GM12891 (cell line): ENCODE results near the gene TM4SF4.

Source experiments
- DNase-seq: peaks from one replicate; pipeline ENCODE4 v3.0.0; 2011; ENCODE audit warnings: low spot score; ENCODE audit not compliant: insufficient read length
- FAIRE-seq: peaks from 2 replicates; lab custom pipeline; 2011; peaks lifted over from hg19 to GRCh38; lab: Jason Lieb, UNC
- PAX5 ChIP-seq: IDR thresholded peaks from 2 replicates; pipeline ENCODE4 v1.6.1; 2011; ENCODE audit warnings: low read length, moderate library complexity, mild to moderate bottlenecking; ENCODE audit not compliant: insufficient read depth, severe bottlenecking
- POLR2A ChIP-seq: IDR thresholded peaks from 2 replicates; pipeline ENCODE4 v1.6.1; 2011; ENCODE audit warnings: low read depth, low read length, control low read depth
- POLR2AphosphoS5 ChIP-seq: IDR thresholded peaks from 2 replicates; pipeline ENCODE4 v1.6.1; 2011; ENCODE audit warnings: low read depth, low read length, control low read depth
- POU2F2 ChIP-seq: IDR thresholded peaks from 2 replicates; pipeline ENCODE4 v1.6.1; 2011; ENCODE audit warnings: low read depth, mild to moderate bottlenecking, control low read depth, low read length, moderate library complexity
- SPI1 ChIP-seq: IDR thresholded peaks from 2 replicates; pipeline ENCODE4 v1.6.1; 2011; ENCODE audit warnings: low read depth, low read length, control low read depth
- TAF1 ChIP-seq: IDR thresholded peaks from 2 replicates; pipeline ENCODE4 v1.6.1; 2011; ENCODE audit warnings: low read depth, low read length, control low read depth

The TM4SF4 gene

GRCh38 chr3:149516920-149517319 is 42.4 kb downstream of the TM4SF4 start:
- DNase-seq = no peak
- no peak for FAIRE-seq
- TF ChIP-seq POLR2AphosphoS5 (no peak), TAF1 (no peak), PAX5 (no peak), SPI1 (no peak), POU2F2 (no peak), POLR2A (no peak)

GRCh38 chr3:149519912-149520311 is 45.4 kb downstream of the TM4SF4 start:
- no peak for TF ChIP-seq SPI1
- no peak for TF ChIP-seq POU2F2
- TF ChIP-seq POLR2A = no peak
- no peak for TF ChIP-seq PAX5
- TF ChIP-seq TAF1 = no peak
- TF ChIP-seq POLR2AphosphoS5 = no peak
- DNase-seq (no peak), FAIRE-seq (no peak)

- DNase-seq = no peak
- no peak for FAIRE-seq
- TF ChIP-seq PAX5 = no peak
- no peak for TF ChIP-seq POLR2A
- TF ChIP-seq POLR2AphosphoS5 = no peak
- TF ChIP-seq POU2F2 = no peak
Measured at GRCh38 chr3:149523512-149524299, 49.2 kb downstream of the TM4SF4 start.

- no peak for TF ChIP-seq POLR2A
- no peak for TF ChIP-seq SPI1
- no peak for TF ChIP-seq TAF1
- no peak for TF ChIP-seq POLR2AphosphoS5
- TF ChIP-seq POU2F2 = no peak
- TF ChIP-seq PAX5 = no peak
- DNase-seq = no peak
- FAIRE-seq = no peak
Measured at GRCh38 chr3:149527531-149528339, 53.2 kb downstream of the TM4SF4 start.

- TF ChIP-seq POLR2AphosphoS5 (no peak), POU2F2 (no peak), TAF1 (no peak), SPI1 (no peak)
- FAIRE-seq = no peak
Measured at GRCh38 chr3:149528340-149528650, 53.8 kb downstream of the TM4SF4 start.

GRCh38 chr3:149529099-149529498 is 54.6 kb downstream of the TM4SF4 start:
- TF ChIP-seq TAF1 (no peak), POU2F2 (no peak), POLR2A (no peak), SPI1 (no peak), PAX5 (no peak), POLR2AphosphoS5 (no peak)
- DNase-seq (no peak), FAIRE-seq (no peak)

More at GRCh38 chr3:149528340-149528650, 53.8 kb downstream of the TM4SF4 start:
- DNase-seq = no peak

- DNase-seq (no peak), FAIRE-seq (peak; percentile 43)
- TF ChIP-seq SPI1 (no peak), POLR2AphosphoS5 (no peak), POLR2A (no peak), TAF1 (no peak)
Measured at GRCh38 chr3:149532489-149533180, 58.1 kb downstream of the TM4SF4 start.

GRCh38 chr3:149534082-149534481 is 59.6 kb downstream of the TM4SF4 start:
- FAIRE-seq (no peak), DNase-seq (no peak)
- TF ChIP-seq POU2F2 = no peak
- no peak for TF ChIP-seq SPI1
- no peak for TF ChIP-seq POLR2AphosphoS5
- TF ChIP-seq PAX5 = no peak
- TF ChIP-seq TAF1 = no peak

- FAIRE-seq (no peak), DNase-seq (no peak)
- TF ChIP-seq POU2F2 (no peak), POLR2AphosphoS5 (no peak), POLR2A (no peak), SPI1 (no peak), PAX5 (no peak), TAF1 (no peak)
Measured at GRCh38 chr3:149534671-149535332, 60.3 kb downstream of the TM4SF4 start.

GRCh38 chr3:149535333-149535685 is 60.8 kb downstream of the TM4SF4 start:
- no peak for FAIRE-seq
- TF ChIP-seq POU2F2 = no peak
- TF ChIP-seq POLR2AphosphoS5 = no peak
- no peak for TF ChIP-seq PAX5
- no peak for TF ChIP-seq SPI1
- no peak for TF ChIP-seq TAF1
- no peak for TF ChIP-seq POLR2A
- no peak for DNase-seq
